IMR-90 (cell line): ENCODE measurements around the gene TSPAN33. TPM values are rescaled to one million over a fixed set of nuclear protein-coding genes. Genes with fewer than 3 reads are reported as not detected.

ENCODE experiments used
- ATAC-seq: fragments of 200-7000 bp; cut with Tn5 transposase; 2 replicates; pipeline ENCODE4 v1.9.1; 2020; ENCODE audit warnings: low read depth, mild to moderate bottlenecking, moderate library complexity
- BruUV-seq: library from RNA; stranded (reverse); fragments of 400-500 nt; replicated peaks from 2 replicates; lab custom pipeline; 2021; lab: Mats Ljungman, UMichigan
- CTCF ChIA-PET: fragments of 300-600 bp; formaldehyde crosslinking; extraction: SDS; loops from one replicate; lab custom pipeline; 2021; ENCODE audit warnings: antibody characterized with exemption; lab: Yijun Ruan, JAX
- POLR2A ChIA-PET: fragments of 300-600 bp; sonication (Branson Sonifier 250); formaldehyde crosslinking; loops from one replicate; lab custom pipeline; 2022; ENCODE audit warnings: antibody characterized with exemption; ENCODE audit not compliant: unreplicated experiment; lab: Charles Lee
- DNase-seq: peaks from one replicate; pipeline ENCODE4 v3.0.0; 2013
- H2AFZ ChIP-seq: replicated peaks from 2 replicates; pipeline ENCODE3; 2013; ENCODE audit warnings: low read length, mild to moderate bottlenecking; ENCODE audit not compliant: poor library complexity
- H2AK5ac ChIP-seq: 2 replicates; pipeline ENCODE4 v1.6.1; 2013; ENCODE audit warnings: low read depth, low read length, inconsistent platforms
- H2AK9ac ChIP-seq: replicated peaks from 2 replicates; pipeline ENCODE3; 2013; ENCODE audit warnings: mild to moderate bottlenecking, low read depth, low read length, moderate library complexity; ENCODE audit not compliant: poor library complexity
- H2BK120ac ChIP-seq: 2 replicates; pipeline ENCODE4 v1.6.1; 2013; ENCODE audit warnings: low read depth, low read length, inconsistent platforms
- H2BK15ac ChIP-seq: 3 replicates; pipeline ENCODE4 v1.6.1; 2013; ENCODE audit warnings: low read depth, low read length, inconsistent platforms
- H2BK20ac ChIP-seq: 2 replicates; pipeline ENCODE4 v1.6.1; 2013; ENCODE audit warnings: low read depth, mild to moderate bottlenecking, inconsistent platforms, low read length, moderate library complexity
- H2BK5ac ChIP-seq: 2 replicates; pipeline ENCODE4 v1.6.1; 2013; ENCODE audit warnings: mild to moderate bottlenecking, low read depth, low read length, inconsistent platforms; ENCODE audit not compliant: poor library complexity, severe bottlenecking
- H3K14ac ChIP-seq: replicated peaks from 2 replicates; pipeline ENCODE4 v1.6.1; 2013; ENCODE audit warnings: low read depth, low read length, inconsistent platforms
- H3K18ac ChIP-seq: 2 replicates; pipeline ENCODE4 v1.6.1; 2013; ENCODE audit warnings: low read depth, low read length, control low read depth
- H3K23ac ChIP-seq: 2 replicates; pipeline ENCODE4 v1.6.1; 2013; ENCODE audit warnings: low read depth, low read length, inconsistent platforms
- H3K27ac ChIP-seq: 2 replicates; pipeline ENCODE4 v1.5.1; 2013; ENCODE audit warnings: mild to moderate bottlenecking, control low read depth, low read length; ENCODE audit not compliant: insufficient read depth
- H3K27me3 ChIP-seq: 2 replicates; pipeline ENCODE4 v1.6.1; 2013; ENCODE audit warnings: low read length; ENCODE audit not compliant: control insufficient read depth, insufficient read depth
- H3K36me3 ChIP-seq: 2 replicates; pipeline ENCODE4 v1.6.1; 2013; ENCODE audit warnings: low read length, mixed read lengths; ENCODE audit not compliant: control insufficient read depth, insufficient read depth
- H3K4ac ChIP-seq: 2 replicates; pipeline ENCODE4 v1.6.1; 2013; ENCODE audit warnings: low read depth, low read length, inconsistent platforms
- H3K4me1 ChIP-seq: 2 replicates; pipeline ENCODE4 v1.6.1; 2013; ENCODE audit warnings: low read length, mixed read lengths; ENCODE audit not compliant: control insufficient read depth, insufficient read depth
- H3K4me2 ChIP-seq: 2 replicates; pipeline ENCODE4 v1.6.1; 2013; ENCODE audit warnings: low read depth, mild to moderate bottlenecking, control low read depth, low read length, moderate library complexity
- H3K4me3 ChIP-seq: 2 replicates; pipeline ENCODE4 v1.5.1; 2013; ENCODE audit warnings: low read depth, mild to moderate bottlenecking, control low read depth, low read length, moderate library complexity; ENCODE audit not compliant: insufficient read depth
- H3K56ac ChIP-seq: 2 replicates; pipeline ENCODE4 v1.6.1; 2013; ENCODE audit warnings: low read length, inconsistent platforms; ENCODE audit not compliant: insufficient read depth; ENCODE audit errors: extremely low read depth
- H3K79me1 ChIP-seq, 2 experiments: 2 replicates each; pipeline ENCODE4 v1.6.1; 2013; ENCODE audit warnings: low read length in 2 of 2, inconsistent platforms in 1 of 2, low read depth in 1 of 2
- H3K9ac ChIP-seq: 2 replicates; pipeline ENCODE4 v1.6.1; 2013; ENCODE audit warnings: low read depth, low read length, control low read depth
- H3K9me1 ChIP-seq: 2 replicates; pipeline ENCODE4 v1.6.1; 2013; ENCODE audit warnings: low read length, inconsistent platforms; ENCODE audit not compliant: insufficient read depth
- H3K9me3 ChIP-seq: 2 replicates; pipeline ENCODE4 v1.6.1; 2013; ENCODE audit warnings: low read length; ENCODE audit not compliant: control insufficient read depth, insufficient read depth
- H4K20me1 ChIP-seq: 2 replicates; pipeline ENCODE4 v1.6.1; 2013; ENCODE audit warnings: low read length, inconsistent platforms; ENCODE audit not compliant: insufficient read depth
- H4K5ac ChIP-seq: 2 replicates; pipeline ENCODE4 v1.6.1; 2013; ENCODE audit warnings: mild to moderate bottlenecking, low read depth, low read length, control low read depth
- H4K8ac ChIP-seq, 2 experiments: 2 replicates each; pipeline ENCODE4 v1.6.1; 2013; ENCODE audit warnings: low read depth in 2 of 2, low read length in 2 of 2, control low read depth in 1 of 2, inconsistent platforms in 1 of 2
- H4K91ac ChIP-seq: 2 replicates; pipeline ENCODE4 v1.6.1; 2013; ENCODE audit warnings: low read depth, low read length, inconsistent platforms; ENCODE audit not compliant: insufficient read depth
- BHLHE40 ChIP-seq: fragments of 150-350 bp; IDR thresholded peaks from 2 replicates; pipeline ENCODE4 v1.6.1; 2016; ENCODE audit warnings: mild to moderate bottlenecking, low read depth, low read length
- CEBPB ChIP-seq: IDR thresholded peaks from 2 replicates; pipeline ENCODE4 v1.6.1; 2012; ENCODE audit warnings: low read depth, low read length, improper control_type of control experiment
- CHD1 ChIP-seq: IDR thresholded peaks from 2 replicates; pipeline ENCODE4 v1.6.1; 2012; ENCODE audit warnings: low read depth, low read length, improper control_type of control experiment
- CTCF ChIP-seq: conservative IDR thresholded peaks from 2 replicates; pipeline ENCODE4 v1.5.1; 2012; ENCODE audit warnings: mild to moderate bottlenecking, low read depth, low read length, improper control_type of control experiment
- ELK1 ChIP-seq: fragments of 150-350 bp; IDR thresholded peaks from 2 replicates; pipeline ENCODE4 v1.6.1; 2016; ENCODE audit warnings: low read depth, mild to moderate bottlenecking, low read length, moderate library complexity, borderline replicate concordance
- FOS ChIP-seq: fragments of 150-350 bp; IDR thresholded peaks from 2 replicates; pipeline ENCODE4 v1.6.1; 2016; ENCODE audit warnings: low read depth, low read length
- MAFK ChIP-seq: IDR thresholded peaks from 2 replicates; pipeline ENCODE4 v1.6.1; 2012; ENCODE audit warnings: low read depth, low read length, improper control_type of control experiment
- MAZ ChIP-seq: IDR thresholded peaks from 2 replicates; pipeline ENCODE4 v1.6.1; 2012; ENCODE audit warnings: low read depth, mild to moderate bottlenecking, low read length, improper control_type of control experiment, moderate library complexity, borderline replicate concordance
- MXI1 ChIP-seq: IDR thresholded peaks from 2 replicates; pipeline ENCODE4 v1.6.1; 2012; ENCODE audit warnings: low read depth, mild to moderate bottlenecking, low read length, moderate library complexity, borderline replicate concordance
- NFE2L2 ChIP-seq: fragments of 150-350 bp; IDR thresholded peaks from 2 replicates; pipeline ENCODE4 v1.6.1; 2016; ENCODE audit warnings: low read depth, mild to moderate bottlenecking, low read length
- POLR2A ChIP-seq: IDR thresholded peaks from 2 replicates; pipeline ENCODE4 v1.6.1; 2012; ENCODE audit warnings: mild to moderate bottlenecking, low read depth, low read length
- RFX5 ChIP-seq: IDR thresholded peaks from 2 replicates; pipeline ENCODE4 v1.8.0; 2012; ENCODE audit warnings: low read depth, mild to moderate bottlenecking, low read length, moderate library complexity
- SMC3 ChIP-seq: fragments of 150-350 bp; IDR thresholded peaks from 2 replicates; pipeline ENCODE4 v1.6.1; 2016; ENCODE audit warnings: low read depth, mild to moderate bottlenecking, antibody characterized with exemption, low read length, moderate library complexity
- USF2 ChIP-seq: fragments of 150-350 bp; IDR thresholded peaks from 2 replicates; pipeline ENCODE4 v1.6.1; 2017; ENCODE audit warnings: mild to moderate bottlenecking, antibody characterized with exemption, low read length, low read depth
- WGBS, 2 experiments: methylation state at CpG; one replicate each; pipeline versions ENCODE4 v1.1.5 to v1.1.7; 2013; ENCODE audit warnings: missing lambda C conversion rate in 2 of 2; ENCODE audit not compliant: insufficient read length in 1 of 2; ENCODE audit errors: extremely low coverage in 2 of 2; 5-methylcytosine and 5-hydroxymethylcytosine counted together
- dilution Hi-C: fragments of 300-500 bp; cut with HindIII; formaldehyde crosslinking; loops from one replicate; pipeline ENCODE4 v1.14.3; 2018; ENCODE audit warnings: low sequenced_read_pairs; ENCODE audit not compliant: unreplicated experiment
- in situ Hi-C: fragments of 300-500 bp; cut with MboI; formaldehyde crosslinking; loops from 3 replicates; pipeline ENCODE4 v1.14.3; 2019; ENCODE audit warnings: low sequenced_read_pairs, inconsistent platforms, mixed read lengths
- intact Hi-C: fragments of 100-400 bp; cut with micrococcal nuclease; formaldehyde crosslinking; loops from 2 replicates; pipeline ENCODE4 v1.10.0; 2022
- polyA plus RNA-seq, 3 experiments: library from polyadenylated mRNA; depleted of rRNA; stranded (reverse); fragments of >200 nt; gene quantifications; 2 replicates each; pipeline ENCODE4 v1.2.3, GENCODE V29; 2012; ENCODE audit warnings: low replicate concordance in 1 of 3
- total RNA-seq: library from RNA; depleted of rRNA; stranded (reverse); fragments of >200 nt; gene quantifications from 2 replicates; pipeline ENCODE4 v1.2.3, GENCODE V29; 2012

Gene TSPAN33
- total and polyA plus RNA-seq, 2 of the 4 experiments (the other 2 are of a cell fraction) = 0.17 to 0.36 TPM

GRCh38 chr7:129168231-129169021 lies 23.9 kb downstream of the TSPAN33 start:
- Histone ChIP-seq H3K79me1 (no peaks in the 10 kb centered on the region), H3K36me3 (no peaks in the 10 kb centered on the region), H2AK5ac (no peak overlapping the region), H2BK5ac (no peak overlapping the region), H3K4me2 (no peak overlapping the region; the same call in 1 of the 2 replicates), H3K4me3 (no peak overlapping the region), H3K14ac (0 out of 2 replicates have a peak overlapping the region, but pooled peaks have one; percentile 11), H2AFZ (peak overlapping the region; percentile 81), H3K4ac (no peak overlapping the region), H4K8ac (peak overlapping the region in 1 of 2 experiments; percentile 52; a peak in 1 of 4 replicates), H4K20me1 (no peaks in the 10 kb centered on the region), H3K9ac (no peak overlapping the region), H2AK9ac (peak overlapping the region; percentile 52), H3K27me3 (peaks cover 39% of the 10 kb centered on the region), H3K18ac (no peak overlapping the region), H4K91ac (no peak overlapping the region), H3K27ac (no peak overlapping the region), H3K23ac (no peak overlapping the region), H2BK120ac (no peak overlapping the region), H3K4me1 (no peaks in the 10 kb centered on the region; the same call in 1 of the 2 replicates), H3K9me3 (no peaks in the 10 kb centered on the region), H2BK20ac (no peak overlapping the region), H2BK15ac (no peak overlapping the region), H3K9me1 (no peaks in the 10 kb centered on the region), H4K5ac (no peak overlapping the region), H3K56ac (no peak overlapping the region)
- no CpG with 5 or more reads among the region's 20 CpGs for WGBS, 2 experiments
- intact Hi-C loops (no loop called here), in situ Hi-C loops (loop anchor here (5.0 kb wide), 1 partner anchor 39 kb away; no protein-coding TSS in a partner anchor), dilution Hi-C loops (no loop called here)
- no TSS peak for BruUV-seq
- DNase-seq (no peak), ATAC-seq (peak; percentile 44)
- POLR2A ChIA-PET = no interaction called here
- CTCF ChIA-PET = interaction anchor here (0.6 to 0.8 kb wide), 2 partner anchors 42 to 339 kb away, joined by 3 read pairs; no protein-coding TSS in a partner anchor
- TF ChIP-seq BHLHE40 (no peak), NFE2L2 (no peak), FOS (no peak), USF2 (no peak), SMC3 (no peak), POLR2A (no peak), CHD1 (no peak), CTCF (no peak), MAFK (no peak), MXI1 (no peak), RFX5 (no peak), CEBPB (no peak), MAZ (no peak), ELK1 (no peak)
